ENCODE measurements around the gene HSPA1L.

The HSPA1L gene

DNA sequence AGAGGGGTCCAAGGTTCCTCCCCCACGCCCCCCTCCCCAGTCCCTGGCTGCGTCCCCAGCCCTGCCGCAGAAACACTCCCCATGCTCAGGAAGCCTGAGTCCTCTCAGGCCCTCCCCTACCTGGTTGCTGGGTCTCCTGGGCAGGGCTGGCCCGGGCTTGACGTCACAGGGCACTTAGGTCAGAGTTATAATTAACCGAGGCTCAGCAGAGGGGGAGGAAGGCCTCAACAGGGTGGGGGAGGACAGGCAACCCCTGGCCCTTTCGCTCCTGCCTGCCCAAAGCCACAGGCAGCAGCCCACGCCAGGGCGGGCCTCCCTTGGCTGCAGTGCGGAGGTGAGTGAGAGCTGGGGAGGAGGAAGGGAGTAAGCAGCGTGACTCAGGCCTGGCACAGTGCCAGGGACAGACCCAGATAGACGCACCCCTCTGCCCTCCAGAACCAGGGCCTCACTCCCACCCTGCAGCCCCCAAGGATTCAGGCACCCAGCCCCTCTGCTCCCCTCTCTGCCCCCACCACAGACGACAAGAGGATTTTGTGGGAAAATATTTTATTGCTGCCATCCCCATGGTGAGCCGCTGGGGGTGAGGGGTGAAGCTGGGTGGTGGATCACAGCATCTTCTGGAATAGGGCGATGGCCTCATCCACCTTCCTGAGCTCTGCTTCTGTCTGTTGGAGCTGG lies 38.0 kb downstream of the HSPA1L start, which contains the start of gene VWA7 (continued):
- TF ChIP-seq, protein P1, sequence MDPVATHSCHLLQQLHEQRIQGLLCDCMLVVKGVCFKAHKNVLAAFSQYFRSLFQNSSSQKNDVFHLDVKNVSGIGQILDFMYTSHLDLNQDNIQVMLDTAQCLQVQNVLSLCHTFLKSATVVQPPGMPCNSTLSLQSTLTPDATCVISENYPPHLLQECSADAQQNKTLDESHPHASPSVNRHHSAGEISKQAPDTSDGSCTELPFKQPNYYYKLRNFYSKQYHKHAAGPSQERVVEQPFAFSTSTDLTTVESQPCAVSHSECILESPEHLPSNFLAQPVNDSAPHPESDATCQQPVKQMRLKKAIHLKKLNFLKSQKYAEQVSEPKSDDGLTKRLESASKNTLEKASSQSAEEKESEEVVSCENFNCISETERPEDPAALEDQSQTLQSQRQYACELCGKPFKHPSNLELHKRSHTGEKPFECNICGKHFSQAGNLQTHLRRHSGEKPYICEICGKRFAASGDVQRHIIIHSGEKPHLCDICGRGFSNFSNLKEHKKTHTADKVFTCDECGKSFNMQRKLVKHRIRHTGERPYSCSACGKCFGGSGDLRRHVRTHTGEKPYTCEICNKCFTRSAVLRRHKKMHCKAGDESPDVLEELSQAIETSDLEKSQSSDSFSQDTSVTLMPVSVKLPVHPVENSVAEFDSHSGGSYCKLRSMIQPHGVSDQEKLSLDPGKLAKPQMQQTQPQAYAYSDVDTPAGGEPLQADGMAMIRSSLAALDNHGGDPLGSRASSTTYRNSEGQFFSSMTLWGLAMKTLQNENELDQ (tag by site-specific recombination; IDR thresholded peaks at IDR 0.05; ENCODE audit: low read depth) = no peak
- peak; percentile 78 for TF ChIP-seq ZNF10 (tag by site-specific recombination; IDR thresholded peaks at IDR 0.05)
- TF ChIP-seq ZNF610 (tag by site-specific recombination; IDR thresholded peaks at IDR 0.05; ENCODE audit: borderline replicate concordance) = no peak
- TF ChIP-seq, protein P2, sequence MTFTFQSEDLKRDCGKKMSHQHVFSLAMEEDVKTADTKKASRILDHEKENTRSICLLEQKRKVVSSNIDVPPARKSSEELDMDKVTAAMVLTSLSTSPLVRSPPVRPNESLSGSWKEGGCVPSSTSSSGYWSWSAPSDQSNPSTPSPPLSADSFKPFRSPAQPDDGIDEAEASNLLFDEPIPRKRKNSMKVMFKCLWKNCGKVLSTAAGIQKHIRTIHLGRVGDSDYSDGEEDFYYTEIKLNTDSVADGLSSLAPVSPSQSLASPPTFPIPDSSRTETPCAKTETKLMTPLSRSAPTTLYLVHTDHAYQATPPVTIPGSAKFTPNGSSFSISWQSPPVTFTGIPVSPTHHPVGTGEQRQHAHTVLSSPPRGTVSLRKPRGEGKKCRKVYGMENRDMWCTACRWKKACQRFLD (tag by site-specific recombination; IDR thresholded peaks at IDR 0.05) = no peak
- peak; percentile 92 for TF ChIP-seq ZNF677 (tag by site-specific recombination; IDR thresholded peaks at IDR 0.05)
- 0 out of 2 replicates have a peak, but pooled peaks have one; percentile 20 for TF ChIP-seq ZNF391 (tag by site-specific recombination; IDR thresholded peaks at IDR 0.05; ENCODE audit: borderline replicate concordance, low read depth)
- TF ChIP-seq ZNF24 (tag by site-specific recombination; IDR thresholded peaks at IDR 0.05) = peak; percentile 92
- peak; percentile 96 for TF ChIP-seq ZBTB21 (tag by site-specific recombination; IDR thresholded peaks at IDR 0.05)
- TF ChIP-seq, protein P3, sequence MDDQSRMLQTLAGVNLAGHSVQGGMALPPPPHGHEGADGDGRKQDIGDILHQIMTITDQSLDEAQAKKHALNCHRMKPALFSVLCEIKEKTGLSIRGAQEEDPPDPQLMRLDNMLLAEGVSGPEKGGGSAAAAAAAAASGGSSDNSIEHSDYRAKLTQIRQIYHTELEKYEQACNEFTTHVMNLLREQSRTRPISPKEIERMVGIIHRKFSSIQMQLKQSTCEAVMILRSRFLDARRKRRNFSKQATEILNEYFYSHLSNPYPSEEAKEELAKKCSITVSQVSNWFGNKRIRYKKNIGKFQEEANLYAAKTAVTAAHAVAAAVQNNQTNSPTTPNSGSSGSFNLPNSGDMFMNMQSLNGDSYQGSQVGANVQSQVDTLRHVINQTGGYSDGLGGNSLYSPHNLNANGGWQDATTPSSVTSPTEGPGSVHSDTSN (CRISPR knock-in tag; IDR thresholded peaks at IDR 0.05) = peak; percentile 93; the same call in 1 of the 2 replicates
- TF ChIP-seq ZNF23 (tag by site-specific recombination; IDR thresholded peaks at IDR 0.05; ENCODE audit: borderline replicate concordance) = no peak
- TF ChIP-seq ZNF155 (tag by site-specific recombination; IDR thresholded peaks at IDR 0.05) = no peak
- no peak for TF ChIP-seq ZNF416 (tag by site-specific recombination; IDR thresholded peaks at IDR 0.05)
- TF ChIP-seq, protein P4, sequence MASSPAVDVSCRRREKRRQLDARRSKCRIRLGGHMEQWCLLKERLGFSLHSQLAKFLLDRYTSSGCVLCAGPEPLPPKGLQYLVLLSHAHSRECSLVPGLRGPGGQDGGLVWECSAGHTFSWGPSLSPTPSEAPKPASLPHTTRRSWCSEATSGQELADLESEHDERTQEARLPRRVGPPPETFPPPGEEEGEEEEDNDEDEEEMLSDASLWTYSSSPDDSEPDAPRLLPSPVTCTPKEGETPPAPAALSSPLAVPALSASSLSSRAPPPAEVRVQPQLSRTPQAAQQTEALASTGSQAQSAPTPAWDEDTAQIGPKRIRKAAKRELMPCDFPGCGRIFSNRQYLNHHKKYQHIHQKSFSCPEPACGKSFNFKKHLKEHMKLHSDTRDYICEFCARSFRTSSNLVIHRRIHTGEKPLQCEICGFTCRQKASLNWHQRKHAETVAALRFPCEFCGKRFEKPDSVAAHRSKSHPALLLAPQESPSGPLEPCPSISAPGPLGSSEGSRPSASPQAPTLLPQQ (tag by site-specific recombination; IDR thresholded peaks at IDR 0.05) = peak; percentile 68; the same call in 1 of the 2 replicates
- TF ChIP-seq RBAK (tag by site-specific recombination; IDR thresholded peaks at IDR 0.05) = no peak
- TF ChIP-seq, protein P5, sequence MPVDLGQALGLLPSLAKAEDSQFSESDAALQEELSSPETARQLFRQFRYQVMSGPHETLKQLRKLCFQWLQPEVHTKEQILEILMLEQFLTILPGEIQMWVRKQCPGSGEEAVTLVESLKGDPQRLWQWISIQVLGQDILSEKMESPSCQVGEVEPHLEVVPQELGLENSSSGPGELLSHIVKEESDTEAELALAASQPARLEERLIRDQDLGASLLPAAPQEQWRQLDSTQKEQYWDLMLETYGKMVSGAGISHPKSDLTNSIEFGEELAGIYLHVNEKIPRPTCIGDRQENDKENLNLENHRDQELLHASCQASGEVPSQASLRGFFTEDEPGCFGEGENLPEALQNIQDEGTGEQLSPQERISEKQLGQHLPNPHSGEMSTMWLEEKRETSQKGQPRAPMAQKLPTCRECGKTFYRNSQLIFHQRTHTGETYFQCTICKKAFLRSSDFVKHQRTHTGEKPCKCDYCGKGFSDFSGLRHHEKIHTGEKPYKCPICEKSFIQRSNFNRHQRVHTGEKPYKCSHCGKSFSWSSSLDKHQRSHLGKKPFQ (tag by site-specific recombination; IDR thresholded peaks at IDR 0.05) = peak; percentile 29; the same call in 1 of the 2 replicates
- no peak for TF ChIP-seq ZNF169 (tag by site-specific recombination; IDR thresholded peaks at IDR 0.05)
- TF ChIP-seq ZNF2 (tag by site-specific recombination; IDR thresholded peaks at IDR 0.05) = peak; percentile 87
- no peak for TF ChIP-seq ZNF350 (tag by site-specific recombination; IDR thresholded peaks at IDR 0.05)
- TF ChIP-seq, protein P6, sequence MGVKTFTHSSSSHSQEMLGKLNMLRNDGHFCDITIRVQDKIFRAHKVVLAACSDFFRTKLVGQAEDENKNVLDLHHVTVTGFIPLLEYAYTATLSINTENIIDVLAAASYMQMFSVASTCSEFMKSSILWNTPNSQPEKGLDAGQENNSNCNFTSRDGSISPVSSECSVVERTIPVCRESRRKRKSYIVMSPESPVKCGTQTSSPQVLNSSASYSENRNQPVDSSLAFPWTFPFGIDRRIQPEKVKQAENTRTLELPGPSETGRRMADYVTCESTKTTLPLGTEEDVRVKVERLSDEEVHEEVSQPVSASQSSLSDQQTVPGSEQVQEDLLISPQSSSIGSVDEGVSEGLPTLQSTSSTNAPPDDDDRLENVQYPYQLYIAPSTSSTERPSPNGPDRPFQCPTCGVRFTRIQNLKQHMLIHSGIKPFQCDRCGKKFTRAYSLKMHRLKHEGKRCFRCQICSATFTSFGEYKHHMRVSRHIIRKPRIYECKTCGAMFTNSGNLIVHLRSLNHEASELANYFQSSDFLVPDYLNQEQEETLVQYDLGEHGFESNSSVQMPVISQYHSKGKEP (tag by site-specific recombination; IDR thresholded peaks at IDR 0.05) = peak; percentile 94
- peak; percentile 27 for TF ChIP-seq ZSCAN23 (tag by site-specific recombination; IDR thresholded peaks at IDR 0.05)
- TF ChIP-seq GLIS2 (tag by site-specific recombination; IDR thresholded peaks at IDR 0.05) = peak; percentile 87
- TF ChIP-seq, protein P7, sequence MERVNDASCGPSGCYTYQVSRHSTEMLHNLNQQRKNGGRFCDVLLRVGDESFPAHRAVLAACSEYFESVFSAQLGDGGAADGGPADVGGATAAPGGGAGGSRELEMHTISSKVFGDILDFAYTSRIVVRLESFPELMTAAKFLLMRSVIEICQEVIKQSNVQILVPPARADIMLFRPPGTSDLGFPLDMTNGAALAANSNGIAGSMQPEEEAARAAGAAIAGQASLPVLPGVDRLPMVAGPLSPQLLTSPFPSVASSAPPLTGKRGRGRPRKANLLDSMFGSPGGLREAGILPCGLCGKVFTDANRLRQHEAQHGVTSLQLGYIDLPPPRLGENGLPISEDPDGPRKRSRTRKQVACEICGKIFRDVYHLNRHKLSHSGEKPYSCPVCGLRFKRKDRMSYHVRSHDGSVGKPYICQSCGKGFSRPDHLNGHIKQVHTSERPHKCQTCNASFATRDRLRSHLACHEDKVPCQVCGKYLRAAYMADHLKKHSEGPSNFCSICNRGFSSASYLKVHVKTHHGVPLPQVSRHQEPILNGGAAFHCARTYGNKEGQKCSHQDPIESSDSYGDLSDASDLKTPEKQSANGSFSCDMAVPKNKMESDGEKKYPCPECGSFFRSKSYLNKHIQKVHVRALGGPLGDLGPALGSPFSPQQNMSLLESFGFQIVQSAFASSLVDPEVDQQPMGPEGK (tag by site-specific recombination; IDR thresholded peaks at IDR 0.05) = peak; percentile 99
- TF ChIP-seq, protein P8, sequence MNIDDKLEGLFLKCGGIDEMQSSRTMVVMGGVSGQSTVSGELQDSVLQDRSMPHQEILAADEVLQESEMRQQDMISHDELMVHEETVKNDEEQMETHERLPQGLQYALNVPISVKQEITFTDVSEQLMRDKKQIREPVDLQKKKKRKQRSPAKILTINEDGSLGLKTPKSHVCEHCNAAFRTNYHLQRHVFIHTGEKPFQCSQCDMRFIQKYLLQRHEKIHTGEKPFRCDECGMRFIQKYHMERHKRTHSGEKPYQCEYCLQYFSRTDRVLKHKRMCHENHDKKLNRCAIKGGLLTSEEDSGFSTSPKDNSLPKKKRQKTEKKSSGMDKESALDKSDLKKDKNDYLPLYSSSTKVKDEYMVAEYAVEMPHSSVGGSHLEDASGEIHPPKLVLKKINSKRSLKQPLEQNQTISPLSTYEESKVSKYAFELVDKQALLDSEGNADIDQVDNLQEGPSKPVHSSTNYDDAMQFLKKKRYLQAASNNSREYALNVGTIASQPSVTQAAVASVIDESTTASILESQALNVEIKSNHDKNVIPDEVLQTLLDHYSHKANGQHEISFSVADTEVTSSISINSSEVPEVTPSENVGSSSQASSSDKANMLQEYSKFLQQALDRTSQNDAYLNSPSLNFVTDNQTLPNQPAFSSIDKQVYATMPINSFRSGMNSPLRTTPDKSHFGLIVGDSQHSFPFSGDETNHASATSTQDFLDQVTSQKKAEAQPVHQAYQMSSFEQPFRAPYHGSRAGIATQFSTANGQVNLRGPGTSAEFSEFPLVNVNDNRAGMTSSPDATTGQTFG (tag by site-specific recombination; IDR thresholded peaks at IDR 0.05; ENCODE audit: borderline replicate concordance) = peak; percentile 88; the same call in 1 of the 2 replicates
- peak; percentile 26; the same call in 1 of the 2 replicates for TF ChIP-seq ZNF146 (tag by site-specific recombination; IDR thresholded peaks at IDR 0.05)
- TF ChIP-seq KLF9 (tag by site-specific recombination; IDR thresholded peaks at IDR 0.05; ENCODE audit: low read depth) = peak; percentile 67; the same call in 1 of the 2 replicates

All from HEK293 (cell line).